Astrocyte (in vitro differentiated cells and primary cell): Measurements from ENCODE around the gene SH3BGRL2.

Experiments
- EZH2 ChIP-seq: IDR thresholded peaks from 2 replicates; pipeline ENCODE4 v1.6.1; 2012; ENCODE audit warnings: mild to moderate bottlenecking, low read length, inconsistent platforms; ENCODE audit not compliant: insufficient read depth
- TF ChIP-seq, protein P1 (sequence below): IDR thresholded peaks from 2 replicates; pipeline ENCODE4 v1.5.1; 2011; ENCODE audit warnings: low read depth, mild to moderate bottlenecking, inconsistent platforms, low read length, moderate library complexity; ENCODE audit not compliant: insufficient read depth

DNA sequence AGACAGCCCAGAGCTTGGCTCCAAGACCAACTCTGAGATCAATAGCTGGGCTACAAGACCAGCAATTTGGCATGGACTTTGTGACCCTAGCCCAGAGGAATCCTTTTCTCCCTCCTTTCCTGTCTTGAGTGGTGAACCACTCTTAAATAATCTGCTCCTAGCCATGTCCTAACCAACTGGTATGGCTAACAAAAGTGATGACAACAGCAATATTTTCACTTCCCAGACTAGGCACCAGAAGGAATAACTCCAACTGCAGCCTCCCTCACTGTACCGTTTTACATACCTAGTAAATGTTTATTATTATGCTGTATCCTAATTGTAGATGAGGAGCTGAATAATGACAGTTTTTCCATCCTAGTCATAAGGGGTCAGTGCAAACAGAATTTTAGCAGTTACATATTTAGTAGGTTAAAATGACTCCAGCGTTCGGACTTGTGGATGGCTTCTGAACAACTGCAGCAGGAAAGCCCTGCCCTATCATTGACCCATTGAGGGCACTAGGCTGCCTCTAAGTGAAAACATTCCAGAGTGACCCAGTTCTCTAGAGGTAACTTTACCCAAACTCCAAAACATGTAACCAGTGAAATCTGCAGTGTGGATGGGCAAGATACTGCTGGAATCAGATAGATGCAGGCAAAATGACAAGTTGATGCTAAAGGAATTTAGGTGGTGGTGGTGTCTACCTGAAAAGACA, 77.1 kb downstream of the SH3BGRL2 start:
- TF ChIP-seq, protein P1, sequence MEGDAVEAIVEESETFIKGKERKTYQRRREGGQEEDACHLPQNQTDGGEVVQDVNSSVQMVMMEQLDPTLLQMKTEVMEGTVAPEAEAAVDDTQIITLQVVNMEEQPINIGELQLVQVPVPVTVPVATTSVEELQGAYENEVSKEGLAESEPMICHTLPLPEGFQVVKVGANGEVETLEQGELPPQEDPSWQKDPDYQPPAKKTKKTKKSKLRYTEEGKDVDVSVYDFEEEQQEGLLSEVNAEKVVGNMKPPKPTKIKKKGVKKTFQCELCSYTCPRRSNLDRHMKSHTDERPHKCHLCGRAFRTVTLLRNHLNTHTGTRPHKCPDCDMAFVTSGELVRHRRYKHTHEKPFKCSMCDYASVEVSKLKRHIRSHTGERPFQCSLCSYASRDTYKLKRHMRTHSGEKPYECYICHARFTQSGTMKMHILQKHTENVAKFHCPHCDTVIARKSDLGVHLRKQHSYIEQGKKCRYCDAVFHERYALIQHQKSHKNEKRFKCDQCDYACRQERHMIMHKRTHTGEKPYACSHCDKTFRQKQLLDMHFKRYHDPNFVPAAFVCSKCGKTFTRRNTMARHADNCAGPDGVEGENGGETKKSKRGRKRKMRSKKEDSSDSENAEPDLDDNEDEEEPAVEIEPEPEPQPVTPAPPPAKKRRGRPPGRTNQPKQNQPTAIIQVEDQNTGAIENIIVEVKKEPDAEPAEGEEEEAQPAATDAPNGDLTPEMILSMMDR, result no peak
- TF ChIP-seq EZH2, result no peak
